ENCODE measurements around the gene RPGRIP1.
"Not testable (repeated sequence)": the region's sequence is repeated elsewhere in the genome, so short reads cannot be mapped to it uniquely, and the experiment has no call there.

The RPGRIP1 gene

GRCh38 chr14:21258889-21259787 is 20.7 kb upstream of the RPGRIP1 start:
- DNase-seq: no peak

GRCh38 chr14:21261824-21262223 is 18.1 kb upstream of the RPGRIP1 start:
- no peak for DNase-seq

- DNase-seq: no peak
These were observed 17.5 kb upstream of the RPGRIP1 start for GRCh38 chr14:21262410-21262809.

GRCh38 chr14:21263284-21264024 is 16.4 kb upstream of the RPGRIP1 start:
- no peak for DNase-seq

- DNase-seq: no peak
These were observed 15.7 kb upstream of the RPGRIP1 start for GRCh38 chr14:21264025-21264801.

- DNase-seq: no peak
These were observed 12.4 kb upstream of the RPGRIP1 start for GRCh38 chr14:21267431-21267845.

GRCh38 chr14:21267886-21268616 is 11.8 kb upstream of the RPGRIP1 start:
- DNase-seq: no peak

- peak; percentile 12 for DNase-seq
These were observed 11.1 kb upstream of the RPGRIP1 start for GRCh38 chr14:21268617-21269251.

- peak; percentile 100 for DNase-seq
These were observed 10.4 kb upstream of the RPGRIP1 start, which contains the start of gene HNRNPC for GRCh38 chr14:21269252-21270046. Gene HNRNPC, minus strand, starts transcription at chr14:21269442. Its CDS starts 35,249 bp downstream, at chr14:21234193.

GRCh38 chr14:21272661-21273060 is 7.2 kb upstream of the RPGRIP1 start:
- DNase-seq: not testable (repeated sequence)

- DNase-seq: no peak
These were observed 4.5 kb upstream of the RPGRIP1 start for GRCh38 chr14:21275261-21275858.

- DNase-seq: no peak
These were observed 1.3 kb upstream of the RPGRIP1 start for GRCh38 chr14:21278632-21279031.

- not testable (repeated sequence) for DNase-seq
These were observed 2.0 kb downstream of the RPGRIP1 start for GRCh38 chr14:21281917-21282316.

GRCh38 chr14:21286516-21286915 is 6.6 kb downstream of the RPGRIP1 start:
- DNase-seq: not testable (repeated sequence)

GRCh38 chr14:21287168-21287567 is 7.3 kb downstream of the RPGRIP1 start:
- no peak for DNase-seq

- not testable (repeated sequence) for DNase-seq
These were observed 14.1 kb downstream of the RPGRIP1 start for GRCh38 chr14:21294026-21294425.

- no peak for DNase-seq
These were observed 18.5 kb downstream of the RPGRIP1 start for GRCh38 chr14:21298358-21298757.

GRCh38 chr14:21299562-21300130 is 19.8 kb downstream of the RPGRIP1 start:
- no peak for DNase-seq

GRCh38 chr14:21300892-21301291 is 21.0 kb downstream of the RPGRIP1 start:
- no peak for DNase-seq

Data from SHP77 treated with DMSO at 0.1 percent for 48 hours (cell line).